ENCODE results near the gene SLC15A5.

The SLC15A5 gene

GRCh38 chr12:16197600-16197999 is 79.9 kb downstream of the SLC15A5 start:
- Histone ChIP-seq H3K4me3 (ENCODE audit: low read length) (no peak overlapping the region), H3K9me3 (ENCODE audit: low read length) (no peaks in the 10 kb centered on the region), H3K36me3 (ENCODE audit: insufficient read depth, low read length) (no peaks in the 10 kb centered on the region), H3K27me3 (ENCODE audit: insufficient read depth, low read length) (no peaks in the 10 kb centered on the region), H2AFZ (ENCODE audit: low read depth, low read length) (no peak overlapping the region), H3K4me1 (ENCODE audit: insufficient read depth, low read length) (peaks cover 5% of the 10 kb centered on the region)

GRCh38 chr12:16189849-16190248 is 87.6 kb downstream of the SLC15A5 start:
- H3K36me3 ChIP-seq (ENCODE audit: insufficient read depth, low read length), result no peaks in the 10 kb centered on the region
- H3K27me3 ChIP-seq (ENCODE audit: insufficient read depth, low read length), result peaks cover 2% of the 10 kb centered on the region
- H3K4me3 ChIP-seq (ENCODE audit: low read length), result no peak overlapping the region
- no peak overlapping the region for H2AFZ ChIP-seq (ENCODE audit: low read depth, low read length)
- no peaks in the 10 kb centered on the region for H3K4me1 ChIP-seq (ENCODE audit: insufficient read depth, low read length)
- no peaks in the 10 kb centered on the region for H3K9me3 ChIP-seq (ENCODE audit: low read length)

GRCh38 chr12:16187660-16188059 is 89.8 kb downstream of the SLC15A5 start:
- Histone ChIP-seq H3K4me1 (ENCODE audit: insufficient read depth, low read length) (no peaks in the 10 kb centered on the region), H3K27me3 (ENCODE audit: insufficient read depth, low read length) (peaks cover 2% of the 10 kb centered on the region), H3K9me3 (ENCODE audit: low read length) (no peaks in the 10 kb centered on the region), H3K4me3 (ENCODE audit: low read length) (no peak overlapping the region), H3K36me3 (ENCODE audit: insufficient read depth, low read length) (no peaks in the 10 kb centered on the region), H2AFZ (ENCODE audit: low read depth, low read length) (no peak overlapping the region)

- H3K4me3 ChIP-seq (ENCODE audit: low read length), result no peak overlapping the region
- no peaks in the 10 kb centered on the region for H3K9me3 ChIP-seq (ENCODE audit: low read length)
- H3K36me3 ChIP-seq (ENCODE audit: insufficient read depth, low read length), result no peaks in the 10 kb centered on the region
- H2AFZ ChIP-seq (ENCODE audit: low read depth, low read length), result no peak overlapping the region
- H3K4me1 ChIP-seq (ENCODE audit: insufficient read depth, low read length), result no peaks in the 10 kb centered on the region
- peaks cover 2% of the 10 kb centered on the region for H3K27me3 ChIP-seq (ENCODE audit: insufficient read depth, low read length)
These were observed 92.8 kb downstream of the SLC15A5 start for GRCh38 chr12:16184681-16185080.

GRCh38 chr12:16183541-16183940 is 93.9 kb downstream of the SLC15A5 start:
- no peaks in the 10 kb centered on the region for H3K4me1 ChIP-seq (ENCODE audit: insufficient read depth, low read length)
- no peaks in the 10 kb centered on the region for H3K36me3 ChIP-seq (ENCODE audit: insufficient read depth, low read length)

GRCh38 chr12:16175840-16176239 is 101.6 kb downstream of the SLC15A5 start:
- no peak overlapping the region for H2AFZ ChIP-seq (ENCODE audit: low read depth, low read length)
- H3K9me3 ChIP-seq (ENCODE audit: low read length), result no peaks in the 10 kb centered on the region
- no peaks in the 10 kb centered on the region for H3K4me1 ChIP-seq (ENCODE audit: insufficient read depth, low read length)
- no peaks in the 10 kb centered on the region for H3K36me3 ChIP-seq (ENCODE audit: insufficient read depth, low read length)
- no peaks in the 10 kb centered on the region for H3K27me3 ChIP-seq (ENCODE audit: insufficient read depth, low read length)
- H3K4me3 ChIP-seq (ENCODE audit: low read length), result no peak overlapping the region

More at GRCh38 chr12:16183541-16183940, 93.9 kb downstream of the SLC15A5 start:
- no peak overlapping the region for H2AFZ ChIP-seq (ENCODE audit: low read depth, low read length)
- H3K9me3 ChIP-seq (ENCODE audit: low read length), result no peaks in the 10 kb centered on the region
- H3K27me3 ChIP-seq (ENCODE audit: insufficient read depth, low read length), result peaks cover 2% of the 10 kb centered on the region
- H3K4me3 ChIP-seq (ENCODE audit: low read length), result no peak overlapping the region

GRCh38 chr12:16174282-16174681 is 103.2 kb downstream of the SLC15A5 start:
- Histone ChIP-seq H3K4me1 (ENCODE audit: insufficient read depth, low read length) (no peaks in the 10 kb centered on the region), H2AFZ (ENCODE audit: low read depth, low read length) (no peak overlapping the region), H3K4me3 (ENCODE audit: low read length) (no peak overlapping the region), H3K27me3 (ENCODE audit: insufficient read depth, low read length) (no peaks in the 10 kb centered on the region), H3K9me3 (ENCODE audit: low read length) (no peaks in the 10 kb centered on the region), H3K36me3 (ENCODE audit: insufficient read depth, low read length) (no peaks in the 10 kb centered on the region)

GRCh38 chr12:16171348-16171747 is 106.1 kb downstream of the SLC15A5 start:
- Histone ChIP-seq H3K36me3 (ENCODE audit: insufficient read depth, low read length) (no peaks in the 10 kb centered on the region), H3K9me3 (ENCODE audit: low read length) (no peaks in the 10 kb centered on the region), H3K4me3 (ENCODE audit: low read length) (no peak overlapping the region), H3K27me3 (ENCODE audit: insufficient read depth, low read length) (no peaks in the 10 kb centered on the region), H2AFZ (ENCODE audit: low read depth, low read length) (no peak overlapping the region), H3K4me1 (ENCODE audit: insufficient read depth, low read length) (no peaks in the 10 kb centered on the region)

- no peaks in the 10 kb centered on the region for H3K9me3 ChIP-seq (ENCODE audit: low read length)
- no peaks in the 10 kb centered on the region for H3K27me3 ChIP-seq (ENCODE audit: insufficient read depth, low read length)
- no peak overlapping the region for H2AFZ ChIP-seq (ENCODE audit: low read depth, low read length)
- H3K36me3 ChIP-seq (ENCODE audit: insufficient read depth, low read length), result no peaks in the 10 kb centered on the region
- H3K4me3 ChIP-seq (ENCODE audit: low read length), result no peak overlapping the region
- H3K4me1 ChIP-seq (ENCODE audit: insufficient read depth, low read length), result no peaks in the 10 kb centered on the region
These were observed 109.4 kb downstream of the SLC15A5 start for GRCh38 chr12:16168078-16168477.

GRCh38 chr12:16166563-16167470 is 110.7 kb downstream of the SLC15A5 start:
- Histone ChIP-seq H3K36me3 (ENCODE audit: insufficient read depth, low read length) (no peaks in the 10 kb centered on the region), H3K4me3 (ENCODE audit: low read length) (no peak overlapping the region), H2AFZ (ENCODE audit: low read depth, low read length) (no peak overlapping the region)

GRCh38 chr12:16165506-16165905 is 112.0 kb downstream of the SLC15A5 start:
- H3K4me3 ChIP-seq (ENCODE audit: low read length), result no peak overlapping the region
- no peaks in the 10 kb centered on the region for H3K4me1 ChIP-seq (ENCODE audit: insufficient read depth, low read length)
- H3K36me3 ChIP-seq (ENCODE audit: insufficient read depth, low read length), result no peaks in the 10 kb centered on the region
- H3K9me3 ChIP-seq (ENCODE audit: low read length), result no peaks in the 10 kb centered on the region
- H2AFZ ChIP-seq (ENCODE audit: low read depth, low read length), result no peak overlapping the region
- H3K27me3 ChIP-seq (ENCODE audit: insufficient read depth, low read length), result no peaks in the 10 kb centered on the region

More at GRCh38 chr12:16166563-16167470, 110.7 kb downstream of the SLC15A5 start:
- no peaks in the 10 kb centered on the region for H3K27me3 ChIP-seq (ENCODE audit: insufficient read depth, low read length)
- no peaks in the 10 kb centered on the region for H3K4me1 ChIP-seq (ENCODE audit: insufficient read depth, low read length)
- H3K9me3 ChIP-seq (ENCODE audit: low read length), result no peaks in the 10 kb centered on the region

- Histone ChIP-seq H3K4me3 (ENCODE audit: low read length) (no peak overlapping the region), H2AFZ (ENCODE audit: low read depth, low read length) (no peak overlapping the region), H3K4me1 (ENCODE audit: insufficient read depth, low read length) (no peaks in the 10 kb centered on the region)
These were observed 113.6 kb downstream of the SLC15A5 start for GRCh38 chr12:16163901-16164300.

GRCh38 chr12:16163146-16163545 is 114.3 kb downstream of the SLC15A5 start:
- no peak overlapping the region for H3K4me3 ChIP-seq (ENCODE audit: low read length)
- no peak overlapping the region for H2AFZ ChIP-seq (ENCODE audit: low read depth, low read length)
- no peaks in the 10 kb centered on the region for H3K4me1 ChIP-seq (ENCODE audit: insufficient read depth, low read length)
- H3K27me3 ChIP-seq (ENCODE audit: insufficient read depth, low read length), result no peaks in the 10 kb centered on the region
- no peaks in the 10 kb centered on the region for H3K9me3 ChIP-seq (ENCODE audit: low read length)
- H3K36me3 ChIP-seq (ENCODE audit: insufficient read depth, low read length), result no peaks in the 10 kb centered on the region

More at GRCh38 chr12:16163901-16164300, 113.6 kb downstream of the SLC15A5 start:
- no peaks in the 10 kb centered on the region for H3K9me3 ChIP-seq (ENCODE audit: low read length)
- H3K27me3 ChIP-seq (ENCODE audit: insufficient read depth, low read length), result no peaks in the 10 kb centered on the region
- no peaks in the 10 kb centered on the region for H3K36me3 ChIP-seq (ENCODE audit: insufficient read depth, low read length)

Measured in neuron (in vitro differentiated cells).